Endothelial cell of umbilical vein (primary cell): ENCODE results near the gene EEFSEC.

Source experiments
- JUN ChIP-seq: IDR thresholded peaks from 2 replicates; pipeline ENCODE4 v1.6.1; 2011; ENCODE audit warnings: borderline replicate concordance, low read depth; ENCODE audit not compliant: insufficient read length, insufficient read depth
- POLR2A ChIP-seq: IDR thresholded peaks from 2 replicates; pipeline ENCODE4 v1.6.1; 2012; ENCODE audit warnings: low read depth, mild to moderate bottlenecking, control low read depth, low read length
- TF ChIP-seq, protein P1 (sequence below): IDR thresholded peaks from 2 replicates; pipeline ENCODE4 v1.6.1; 2011; ENCODE audit not compliant: insufficient read depth, insufficient read length
- TF ChIP-seq, protein P2 (sequence below), 2 donors: IDR thresholded peaks; 1 replicate in 1 of 2; 2 replicates in 1 of 2; pipeline ENCODE4 v1.5.1; 2011; ENCODE audit warnings: low read length in 2 of 2, mild to moderate bottlenecking in 2 of 2, moderate library complexity in 2 of 2, control low read depth in 1 of 2, inconsistent platforms in 1 of 2, low read depth in 1 of 2; ENCODE audit not compliant: insufficient read depth in 1 of 2; ENCODE audit errors: extremely low read depth in 1 of 2

DNA sequence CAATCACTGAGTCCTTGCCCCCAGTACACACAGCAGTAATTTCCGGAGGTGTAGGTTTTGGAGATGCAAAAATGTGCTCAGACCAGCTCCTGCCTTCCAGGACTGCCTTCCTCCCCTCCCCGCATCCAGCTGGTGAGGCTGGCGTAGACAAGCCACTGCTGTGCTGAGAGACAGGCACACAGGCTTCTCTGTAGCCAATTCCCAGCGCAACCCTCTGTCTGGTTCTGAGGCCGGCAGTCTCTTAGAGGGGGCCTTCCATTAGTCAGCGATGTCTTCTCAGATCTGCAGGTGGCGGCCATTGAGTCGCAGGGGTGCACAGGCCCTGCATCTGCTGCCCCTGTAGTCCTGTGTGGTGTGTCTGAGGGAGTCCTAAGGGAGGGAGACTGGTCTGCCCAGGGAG is 199.0 kb downstream of the EEFSEC start:
- TF ChIP-seq, protein P1, sequence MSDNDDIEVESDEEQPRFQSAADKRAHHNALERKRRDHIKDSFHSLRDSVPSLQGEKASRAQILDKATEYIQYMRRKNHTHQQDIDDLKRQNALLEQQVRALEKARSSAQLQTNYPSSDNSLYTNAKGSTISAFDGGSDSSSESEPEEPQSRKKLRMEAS, result no peak
- TF ChIP-seq JUN, result no peak
- no peak for TF ChIP-seq POLR2A
- TF ChIP-seq, protein P2, sequence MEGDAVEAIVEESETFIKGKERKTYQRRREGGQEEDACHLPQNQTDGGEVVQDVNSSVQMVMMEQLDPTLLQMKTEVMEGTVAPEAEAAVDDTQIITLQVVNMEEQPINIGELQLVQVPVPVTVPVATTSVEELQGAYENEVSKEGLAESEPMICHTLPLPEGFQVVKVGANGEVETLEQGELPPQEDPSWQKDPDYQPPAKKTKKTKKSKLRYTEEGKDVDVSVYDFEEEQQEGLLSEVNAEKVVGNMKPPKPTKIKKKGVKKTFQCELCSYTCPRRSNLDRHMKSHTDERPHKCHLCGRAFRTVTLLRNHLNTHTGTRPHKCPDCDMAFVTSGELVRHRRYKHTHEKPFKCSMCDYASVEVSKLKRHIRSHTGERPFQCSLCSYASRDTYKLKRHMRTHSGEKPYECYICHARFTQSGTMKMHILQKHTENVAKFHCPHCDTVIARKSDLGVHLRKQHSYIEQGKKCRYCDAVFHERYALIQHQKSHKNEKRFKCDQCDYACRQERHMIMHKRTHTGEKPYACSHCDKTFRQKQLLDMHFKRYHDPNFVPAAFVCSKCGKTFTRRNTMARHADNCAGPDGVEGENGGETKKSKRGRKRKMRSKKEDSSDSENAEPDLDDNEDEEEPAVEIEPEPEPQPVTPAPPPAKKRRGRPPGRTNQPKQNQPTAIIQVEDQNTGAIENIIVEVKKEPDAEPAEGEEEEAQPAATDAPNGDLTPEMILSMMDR (IDR thresholded peaks at IDR 0.05; ENCODE audit: extremely low read depth in 1 of 2, insufficient read depth in 1 of 2, low read depth in 1 of 2, low read length in 2 of 2), result no peak
